ENCODE results near the gene MTTP.

DNA sequence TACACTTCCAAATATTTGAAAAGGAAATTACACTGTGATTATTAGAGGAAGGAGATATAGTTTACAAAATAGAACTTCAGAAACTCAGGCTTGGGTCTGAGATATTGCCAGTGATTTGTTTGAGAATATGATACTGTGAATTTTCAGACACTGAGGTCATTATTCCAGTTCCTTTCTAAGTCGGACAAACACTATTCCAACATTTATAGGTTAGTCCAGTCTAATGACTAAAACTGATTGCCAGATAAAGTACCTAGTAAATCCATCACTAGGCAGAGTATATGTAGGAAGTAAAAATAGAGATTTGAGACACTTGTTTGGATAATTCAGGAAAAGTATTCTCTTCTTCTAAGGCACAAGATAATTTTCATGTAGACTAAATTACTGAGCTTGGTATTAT, 13.2 kb downstream of the MTTP start:
- no peak for TF ChIP-seq POLR2A (IDR thresholded peaks at IDR 0.05)
- TF ChIP-seq, protein P1, sequence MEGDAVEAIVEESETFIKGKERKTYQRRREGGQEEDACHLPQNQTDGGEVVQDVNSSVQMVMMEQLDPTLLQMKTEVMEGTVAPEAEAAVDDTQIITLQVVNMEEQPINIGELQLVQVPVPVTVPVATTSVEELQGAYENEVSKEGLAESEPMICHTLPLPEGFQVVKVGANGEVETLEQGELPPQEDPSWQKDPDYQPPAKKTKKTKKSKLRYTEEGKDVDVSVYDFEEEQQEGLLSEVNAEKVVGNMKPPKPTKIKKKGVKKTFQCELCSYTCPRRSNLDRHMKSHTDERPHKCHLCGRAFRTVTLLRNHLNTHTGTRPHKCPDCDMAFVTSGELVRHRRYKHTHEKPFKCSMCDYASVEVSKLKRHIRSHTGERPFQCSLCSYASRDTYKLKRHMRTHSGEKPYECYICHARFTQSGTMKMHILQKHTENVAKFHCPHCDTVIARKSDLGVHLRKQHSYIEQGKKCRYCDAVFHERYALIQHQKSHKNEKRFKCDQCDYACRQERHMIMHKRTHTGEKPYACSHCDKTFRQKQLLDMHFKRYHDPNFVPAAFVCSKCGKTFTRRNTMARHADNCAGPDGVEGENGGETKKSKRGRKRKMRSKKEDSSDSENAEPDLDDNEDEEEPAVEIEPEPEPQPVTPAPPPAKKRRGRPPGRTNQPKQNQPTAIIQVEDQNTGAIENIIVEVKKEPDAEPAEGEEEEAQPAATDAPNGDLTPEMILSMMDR (IDR thresholded peaks at IDR 0.05) = no peak

Measured in thyroid gland (tissue), 4 donors.